GM18505 (cell line): ENCODE data around the gene ARHGAP6.

Experiments used
- ATAC-seq: cut with Tn5 transposase; IDR thresholded peaks from one replicate; pipeline ENCODE4 v1.9.1; 2021; ENCODE audit not compliant: unreplicated experiment
- POLR2A ChIP-seq: IDR thresholded peaks from 4 replicates; pipeline ENCODE4 v1.6.1; 2011; ENCODE audit warnings: borderline replicate concordance; ENCODE audit not compliant: insufficient read depth, insufficient read length; ENCODE audit errors: extremely low read depth

The ARHGAP6 gene

DNA sequence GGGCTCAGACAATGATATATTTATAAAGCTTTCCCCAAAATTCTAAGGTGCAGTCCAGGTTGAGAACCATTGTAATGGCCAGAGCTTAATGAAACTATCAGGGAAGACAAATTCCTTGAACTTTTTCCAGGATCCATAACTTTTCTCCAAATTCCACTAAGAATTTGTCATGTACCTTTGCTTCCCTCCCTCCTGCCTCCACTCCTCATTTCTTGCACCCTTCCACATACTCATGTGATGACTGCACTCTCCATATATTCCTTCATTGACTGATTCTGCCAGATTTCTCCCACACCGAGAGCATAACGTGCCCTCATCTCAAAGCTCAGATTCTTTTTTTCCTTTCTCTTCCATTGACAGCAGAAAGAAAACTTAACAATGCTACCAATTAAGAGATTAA is 393.4 kb downstream of the ARHGAP6 start:
- TF ChIP-seq POLR2A, result no peak
- ATAC-seq, result no peak

GRCh38 chrX:11269996-11270395 is 395.7 kb downstream of the ARHGAP6 start:
- ATAC-seq, result no peak
- TF ChIP-seq POLR2A, result no peak

GRCh38 chrX:11269006-11269405 is 396.7 kb downstream of the ARHGAP6 start:
- ATAC-seq, result no peak
- no peak for TF ChIP-seq POLR2A

DNA sequence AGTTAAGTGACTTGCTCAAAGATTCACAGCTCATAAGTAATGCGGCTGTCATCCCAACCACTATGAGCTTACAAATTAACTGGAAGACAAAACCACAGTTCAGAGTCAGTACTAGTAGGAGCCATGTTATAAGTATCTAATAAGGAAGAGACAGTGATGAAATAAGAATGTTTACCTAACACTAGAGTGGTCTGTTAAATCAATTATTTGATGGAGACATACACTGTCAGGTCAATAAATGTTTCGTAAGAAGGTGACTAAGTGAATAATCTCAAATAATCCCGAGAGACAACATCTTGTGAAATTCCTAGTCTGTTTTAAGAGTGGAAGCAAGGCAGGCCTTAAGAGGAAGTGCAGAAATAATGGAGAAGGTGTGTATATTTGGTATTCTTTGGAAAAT is 398.3 kb downstream of the ARHGAP6 start:
- no peak for TF ChIP-seq POLR2A
- no peak for ATAC-seq

- ATAC-seq, result no peak
- TF ChIP-seq POLR2A, result no peak
Observed at GRCh38 chrX:11266573-11267003, 399.1 kb downstream of the ARHGAP6 start.

DNA sequence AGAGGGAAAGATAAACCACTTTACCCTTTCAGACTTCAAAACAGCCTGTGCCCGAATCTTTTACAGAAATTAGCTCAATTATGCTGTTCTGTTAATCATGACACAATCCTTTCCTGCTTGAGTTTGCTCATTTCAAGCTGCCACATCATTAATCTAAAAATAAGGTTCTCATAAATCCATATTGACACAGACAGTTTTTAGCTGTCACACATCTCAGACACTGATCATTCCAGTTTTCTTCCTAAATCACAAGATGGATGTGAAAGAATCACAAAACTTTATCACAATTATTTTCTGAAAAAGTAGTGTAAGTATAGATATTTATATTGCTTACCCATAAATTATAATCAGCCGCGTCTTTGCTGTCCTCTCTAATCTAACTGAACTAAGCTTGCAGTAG is 400.4 kb downstream of the ARHGAP6 start:
- ATAC-seq, result no peak
- no peak for TF ChIP-seq POLR2A

DNA sequence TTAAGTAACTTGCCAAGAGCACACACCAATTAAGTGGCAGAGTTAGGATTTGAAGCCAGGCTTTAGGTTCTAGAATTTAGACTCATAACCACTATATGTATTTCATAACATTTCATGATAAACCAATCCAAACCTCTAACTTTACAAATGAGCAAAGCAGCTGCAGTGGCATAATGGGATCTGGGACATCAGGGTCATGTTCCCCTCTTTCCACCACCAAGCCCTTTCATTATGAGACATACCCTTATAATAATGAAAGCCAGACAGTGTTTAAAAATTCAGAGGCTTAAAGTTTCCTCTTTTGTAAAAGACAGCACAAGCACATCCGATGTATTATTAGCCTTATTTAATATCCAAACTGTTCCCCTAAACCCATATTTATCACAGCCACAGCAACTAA is 400.8 kb downstream of the ARHGAP6 start:
- ATAC-seq, result no peak
- no peak for TF ChIP-seq POLR2A

- ATAC-seq, result no peak
- TF ChIP-seq POLR2A, result no peak
Observed at GRCh38 chrX:11261260-11261659, 404.5 kb downstream of the ARHGAP6 start.

GRCh38 chrX:11259437-11259836 is 406.3 kb downstream of the ARHGAP6 start:
- ATAC-seq, result no peak
- no peak for TF ChIP-seq POLR2A

DNA sequence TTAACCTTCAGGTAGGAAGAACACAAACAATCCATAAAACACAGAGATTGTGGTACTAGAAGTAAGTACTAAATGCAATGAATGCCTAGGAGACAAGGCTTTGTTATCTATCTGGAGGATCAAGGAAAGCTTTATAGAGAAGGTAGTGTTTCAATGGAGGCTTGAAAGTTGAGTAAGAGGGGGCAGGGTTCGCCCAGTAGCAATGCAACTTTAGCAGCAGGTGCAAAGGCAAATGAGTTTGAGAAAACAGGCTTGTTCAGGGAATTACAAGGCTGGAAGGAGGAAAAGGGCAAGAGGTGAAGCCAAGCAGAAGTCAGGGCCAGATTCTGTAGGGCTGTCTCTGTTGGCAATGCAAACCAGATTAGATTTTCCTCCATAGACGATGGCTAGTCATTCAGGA is 408.0 kb downstream of the ARHGAP6 start:
- ATAC-seq, result no peak
- no peak for TF ChIP-seq POLR2A

DNA sequence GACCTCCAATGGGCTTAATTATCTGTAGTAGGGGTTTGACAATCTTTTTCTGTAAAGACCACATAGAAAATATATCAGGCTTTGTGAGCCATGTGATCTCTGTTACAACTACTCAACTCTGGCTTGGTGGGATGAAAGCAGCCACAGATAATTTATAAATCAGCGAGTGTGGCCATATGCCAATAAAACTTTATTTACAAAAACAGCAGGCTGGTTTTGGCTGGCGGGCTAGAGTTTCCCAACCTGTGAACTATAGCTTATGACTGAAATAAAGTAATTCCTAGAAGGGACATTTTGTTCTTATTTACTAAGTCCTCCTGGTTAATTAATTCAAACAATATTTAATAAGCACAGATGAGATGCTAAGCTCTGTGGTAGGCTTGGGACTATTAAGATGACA is 408.4 kb downstream of the ARHGAP6 start:
- no peak for ATAC-seq
- TF ChIP-seq POLR2A, result no peak

DNA sequence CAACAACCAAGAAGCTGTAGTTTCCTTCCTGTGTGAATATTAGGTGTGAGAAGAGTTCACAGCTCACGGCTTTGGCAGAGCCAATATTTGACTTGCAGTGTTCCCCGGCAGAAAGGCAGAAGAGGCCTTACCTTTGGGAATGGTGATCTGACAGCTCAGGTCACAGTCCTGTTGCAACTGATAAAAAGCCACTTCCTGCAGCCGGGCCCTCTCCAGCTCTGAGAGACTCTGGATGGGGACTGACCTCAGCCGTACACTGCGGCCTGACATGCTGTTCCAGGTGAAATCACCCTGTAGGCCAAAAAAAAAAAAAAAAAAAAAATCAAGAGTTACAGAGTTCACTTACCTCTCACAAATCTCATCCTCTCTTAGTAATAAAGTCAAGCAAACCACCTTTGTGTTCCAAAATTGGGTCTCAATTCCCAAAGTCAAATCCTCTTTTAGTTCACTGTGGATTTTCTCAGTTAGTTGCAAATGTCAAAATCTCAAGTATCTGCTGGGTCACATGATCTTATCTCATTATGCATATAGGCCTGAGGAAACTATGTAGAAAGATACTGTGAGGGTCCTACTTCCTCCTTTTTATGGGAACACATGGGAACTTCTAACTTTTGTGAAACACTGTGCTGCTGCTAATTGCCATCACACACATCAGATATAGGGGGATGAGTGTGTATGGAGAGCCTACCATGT is 411.2 kb downstream of the ARHGAP6 start:
- no peak for ATAC-seq
- no peak for TF ChIP-seq POLR2A

GRCh38 chrX:11244636-11245035 is 421.1 kb downstream of the ARHGAP6 start:
- no peak for ATAC-seq
- no peak for TF ChIP-seq POLR2A

DNA sequence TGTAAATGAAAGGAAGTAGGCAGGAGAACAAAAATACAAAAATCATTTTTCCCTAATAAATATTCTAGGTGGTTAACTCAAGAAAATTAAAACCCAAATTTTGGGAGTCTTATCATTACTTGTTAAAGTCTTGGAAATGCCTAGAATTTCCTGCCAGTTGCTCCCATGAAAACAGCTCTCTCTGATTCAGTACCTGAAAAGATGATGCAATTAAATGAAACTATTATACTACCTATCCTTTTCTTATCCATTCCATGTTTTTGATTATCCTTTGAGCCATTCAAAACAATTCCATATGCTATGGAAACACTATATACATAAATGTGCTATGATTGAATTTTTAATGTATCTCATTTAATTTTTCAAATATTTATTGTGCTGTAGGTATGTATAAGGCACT is 423.0 kb downstream of the ARHGAP6 start:
- ATAC-seq, result no peak
- TF ChIP-seq POLR2A, result no peak

DNA sequence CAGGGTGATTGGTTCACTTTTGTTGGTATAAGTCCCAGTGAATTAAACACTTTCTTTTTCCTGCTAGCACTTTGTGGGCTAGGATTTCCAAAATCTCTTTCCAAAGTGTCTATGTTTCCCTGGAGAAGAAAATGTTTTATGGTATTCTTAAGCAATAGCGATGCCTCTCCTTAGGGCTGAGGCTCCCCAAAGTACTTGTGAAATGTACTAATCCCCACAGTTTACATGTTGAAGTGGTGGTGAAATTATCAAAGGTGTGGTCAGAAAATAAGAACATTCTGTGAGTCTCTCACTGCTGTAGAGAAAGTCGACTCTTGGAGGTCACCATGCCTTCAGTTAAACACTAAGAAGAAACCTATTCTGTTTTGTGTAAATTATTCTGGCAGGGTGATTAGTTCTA is 424.0 kb downstream of the ARHGAP6 start:
- TF ChIP-seq POLR2A, result no peak
- ATAC-seq, result no peak
